ENCODE measurements around the gene B3GLCT. TPM values are rescaled to one million over a fixed set of nuclear protein-coding genes. Genes with fewer than 3 reads are reported as not detected.

Gene B3GLCT
- total RNA-seq, 1 donor from 2014 or later: 11.2 TPM

GRCh38 chr13:31179241-31179640 is 20.5 kb upstream of the B3GLCT start:
- H2AFZ ChIP-seq (ENCODE audit: low read depth, low read length): no peak overlapping the region
- Mint-ChIP-seq H3K4me1 (ENCODE audit: low read depth, unreplicated experiment) (peaks cover 4% of the 10 kb centered on the region), H3K27me3 (ENCODE audit: low read depth, unreplicated experiment) (peaks cover 3% of the 10 kb centered on the region), H3K9me3 (ENCODE audit: unreplicated experiment) (peaks cover 4% of the 10 kb centered on the region), H3K36me3 (ENCODE audit: low read depth, unreplicated experiment) (no peaks in the 10 kb centered on the region), H3K27ac (ENCODE audit: unreplicated experiment) (no peak overlapping the region), H3K4me3 (ENCODE audit: unreplicated experiment) (no peak overlapping the region)
- no peak overlapping the region for H3K4me2 ChIP-seq (ENCODE audit: low read length)
- no peak overlapping the region for H3K9ac ChIP-seq (ENCODE audit: low read length)
- no peaks in the 10 kb centered on the region for H3K4me1 ChIP-seq (ENCODE audit: insufficient read depth, low read length)
- H3K4me3 ChIP-seq (ENCODE audit: insufficient read depth, low read depth, low read length): no peak overlapping the region
- TF ChIP-seq EZH2 (IDR thresholded peaks at IDR 0.05; ENCODE audit: insufficient read depth, low read length): no peak
- TF ChIP-seq CTCF (IDR thresholded peaks at IDR 0.05; ENCODE audit: insufficient read depth, low read depth, low read length): no peak
- DNase-seq (ENCODE audit: low read depth) (no peak), FAIRE-seq (no peak)
- no peaks in the 10 kb centered on the region for H3K27me3 ChIP-seq (ENCODE audit: insufficient read depth, low read length)
- H3K36me3 ChIP-seq (ENCODE audit: insufficient read depth, low read length): no peaks in the 10 kb centered on the region
- no peaks in the 10 kb centered on the region for H3K9me3 ChIP-seq (ENCODE audit: insufficient read depth, low read depth, low read length)
- H3K27ac ChIP-seq (ENCODE audit: low read depth, low read length): no peak overlapping the region
- no peaks in the 10 kb centered on the region for H3K79me2 ChIP-seq (ENCODE audit: insufficient read depth, low read length)
- no peaks in the 10 kb centered on the region for H4K20me1 ChIP-seq (ENCODE audit: insufficient read depth, low read length)

DNA sequence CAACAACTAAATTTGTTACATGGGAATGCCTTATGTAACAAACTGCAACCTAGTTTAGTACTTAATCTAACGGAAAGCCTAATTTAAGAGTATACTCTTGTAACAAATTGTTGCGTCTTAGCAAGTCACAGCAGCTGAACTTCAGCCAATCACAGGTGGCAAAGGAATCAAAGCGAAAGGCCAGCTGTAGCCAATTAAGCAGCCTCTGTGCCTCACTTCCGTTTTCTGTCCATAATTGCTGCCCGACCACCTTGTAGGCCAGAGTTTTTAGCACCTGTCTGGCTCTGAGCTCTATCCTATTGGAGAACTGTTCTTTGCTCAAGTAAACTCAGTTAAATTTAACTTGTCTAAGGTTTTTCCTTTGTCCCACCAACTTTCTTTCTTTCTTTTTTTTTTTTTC is 20.0 kb upstream of the B3GLCT start:
- no peak overlapping the region for H3K27ac Mint-ChIP-seq (ENCODE audit: unreplicated experiment)
- peaks cover 3% of the 10 kb centered on the region for H3K27me3 Mint-ChIP-seq (ENCODE audit: low read depth, unreplicated experiment)
- H4K20me1 ChIP-seq (ENCODE audit: insufficient read depth, low read length): no peaks in the 10 kb centered on the region
- H3K27me3 ChIP-seq (ENCODE audit: insufficient read depth, low read length): no peaks in the 10 kb centered on the region
- H3K4me2 ChIP-seq (ENCODE audit: low read length): no peak overlapping the region
- DNase-seq (ENCODE audit: low read depth) (no peak), FAIRE-seq (no peak)
- H3K4me1 ChIP-seq (ENCODE audit: insufficient read depth, low read length): no peaks in the 10 kb centered on the region
- H2AFZ ChIP-seq (ENCODE audit: low read depth, low read length): no peak overlapping the region
- no peaks in the 10 kb centered on the region for H3K36me3 Mint-ChIP-seq (ENCODE audit: low read depth, unreplicated experiment)
- H3K9ac ChIP-seq (ENCODE audit: low read length): no peak overlapping the region
- no peaks in the 10 kb centered on the region for H3K79me2 ChIP-seq (ENCODE audit: insufficient read depth, low read length)
- TF ChIP-seq EZH2 (IDR thresholded peaks at IDR 0.05; ENCODE audit: insufficient read depth, low read length) (no peak), CTCF (IDR thresholded peaks at IDR 0.05; ENCODE audit: insufficient read depth, low read depth, low read length) (no peak)
- H3K36me3 ChIP-seq (ENCODE audit: insufficient read depth, low read length): no peaks in the 10 kb centered on the region
- H3K9me3 ChIP-seq (ENCODE audit: insufficient read depth, low read depth, low read length): no peaks in the 10 kb centered on the region
- H3K4me3 ChIP-seq (ENCODE audit: insufficient read depth, low read depth, low read length): no peak overlapping the region
- peaks cover 4% of the 10 kb centered on the region for H3K9me3 Mint-ChIP-seq (ENCODE audit: unreplicated experiment)
- peaks cover 4% of the 10 kb centered on the region for H3K4me1 Mint-ChIP-seq (ENCODE audit: low read depth, unreplicated experiment)
- H3K4me3 Mint-ChIP-seq (ENCODE audit: unreplicated experiment): no peak overlapping the region
- no peak overlapping the region for H3K27ac ChIP-seq (ENCODE audit: low read depth, low read length)

DNA sequence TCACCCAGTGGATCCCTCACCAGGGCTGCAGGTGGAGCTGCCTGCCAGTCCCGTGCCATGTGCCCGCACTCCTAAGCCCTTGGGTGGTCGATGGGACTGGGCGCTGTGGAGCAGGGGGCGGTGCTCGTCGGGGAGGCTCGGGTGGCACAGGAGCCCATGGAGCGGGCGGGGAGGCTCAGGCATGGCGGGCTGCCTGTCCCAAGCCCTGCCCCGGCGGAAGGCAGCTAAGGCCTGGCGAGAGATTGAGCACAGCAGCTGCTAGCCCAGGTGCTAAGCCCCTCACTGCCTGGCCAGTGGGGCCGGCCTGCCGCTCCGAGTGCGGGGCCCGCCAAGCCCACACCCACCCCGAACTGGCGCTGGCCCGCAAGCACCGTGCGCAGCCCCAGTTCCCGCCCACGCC is 16.8 kb upstream of the B3GLCT start:
- Mint-ChIP-seq H3K9me3 (ENCODE audit: unreplicated experiment) (peaks cover 6% of the 10 kb centered on the region), H3K27ac (ENCODE audit: unreplicated experiment) (no peak overlapping the region), H3K4me3 (ENCODE audit: unreplicated experiment) (no peak overlapping the region), H3K27me3 (ENCODE audit: low read depth, unreplicated experiment) (no peaks in the 10 kb centered on the region), H3K4me1 (ENCODE audit: low read depth, unreplicated experiment) (no peaks in the 10 kb centered on the region), H3K36me3 (ENCODE audit: low read depth, unreplicated experiment) (no peaks in the 10 kb centered on the region)
- DNase-seq (ENCODE audit: low read depth) (no peak), FAIRE-seq (no peak)
- Histone ChIP-seq H3K4me1 (ENCODE audit: insufficient read depth, low read length) (no peaks in the 10 kb centered on the region), H2AFZ (ENCODE audit: low read depth, low read length) (no peak overlapping the region), H3K27me3 (ENCODE audit: insufficient read depth, low read length) (no peaks in the 10 kb centered on the region), H3K79me2 (ENCODE audit: insufficient read depth, low read length) (no peaks in the 10 kb centered on the region), H3K36me3 (ENCODE audit: insufficient read depth, low read length) (no peaks in the 10 kb centered on the region), H3K9ac (ENCODE audit: low read length) (no peak overlapping the region), H3K4me2 (ENCODE audit: low read length) (no peak overlapping the region), H3K4me3 (ENCODE audit: insufficient read depth, low read depth, low read length) (no peak overlapping the region), H3K9me3 (ENCODE audit: insufficient read depth, low read depth, low read length) (no peaks in the 10 kb centered on the region), H3K27ac (ENCODE audit: low read depth, low read length) (no peak overlapping the region), H4K20me1 (ENCODE audit: insufficient read depth, low read length) (no peaks in the 10 kb centered on the region)
- TF ChIP-seq EZH2 (IDR thresholded peaks at IDR 0.05; ENCODE audit: insufficient read depth, low read length): no peak
- no peak for TF ChIP-seq CTCF (IDR thresholded peaks at IDR 0.05; ENCODE audit: insufficient read depth, low read depth, low read length)

All from astrocyte (in vitro differentiated cells and primary cell).